IMR-90 (cell line): ENCODE data around the gene UNC79.

Source experiments
- BHLHE40 ChIP-seq: fragments of 150-350 bp; IDR thresholded peaks from 2 replicates; pipeline ENCODE4 v1.6.1; 2016; ENCODE audit warnings: mild to moderate bottlenecking, low read depth, low read length
- CEBPB ChIP-seq: IDR thresholded peaks from 2 replicates; pipeline ENCODE4 v1.6.1; 2012; ENCODE audit warnings: low read depth, low read length, improper control_type of control experiment
- CHD1 ChIP-seq: IDR thresholded peaks from 2 replicates; pipeline ENCODE4 v1.6.1; 2012; ENCODE audit warnings: low read depth, low read length, improper control_type of control experiment
- FOS ChIP-seq: fragments of 150-350 bp; IDR thresholded peaks from 2 replicates; pipeline ENCODE4 v1.6.1; 2016; ENCODE audit warnings: low read depth, low read length
- MAFK ChIP-seq: IDR thresholded peaks from 2 replicates; pipeline ENCODE4 v1.6.1; 2012; ENCODE audit warnings: low read depth, low read length, improper control_type of control experiment
- MXI1 ChIP-seq: IDR thresholded peaks from 2 replicates; pipeline ENCODE4 v1.6.1; 2012; ENCODE audit warnings: low read depth, mild to moderate bottlenecking, low read length, moderate library complexity, borderline replicate concordance
- POLR2A ChIP-seq: IDR thresholded peaks from 2 replicates; pipeline ENCODE4 v1.6.1; 2012; ENCODE audit warnings: mild to moderate bottlenecking, low read depth, low read length
- RAD21 ChIP-seq: IDR thresholded peaks from 2 replicates; pipeline ENCODE4 v1.6.1; 2012; ENCODE audit warnings: low read length, improper control_type of control experiment
- RFX5 ChIP-seq: IDR thresholded peaks from 2 replicates; pipeline ENCODE4 v1.8.0; 2012; ENCODE audit warnings: low read depth, mild to moderate bottlenecking, low read length, moderate library complexity
- TF ChIP-seq, protein P1 (sequence below): conservative IDR thresholded peaks from 2 replicates; pipeline ENCODE4 v1.5.1; 2012; ENCODE audit warnings: mild to moderate bottlenecking, low read depth, low read length, improper control_type of control experiment
- TF ChIP-seq, protein P2 (sequence below): fragments of 150-350 bp; IDR thresholded peaks from 2 replicates; pipeline ENCODE4 v1.6.1; 2016; ENCODE audit warnings: low read depth, mild to moderate bottlenecking, low read length, moderate library complexity, borderline replicate concordance
- TF ChIP-seq, protein P3 (sequence below): fragments of 150-350 bp; IDR thresholded peaks from 2 replicates; pipeline ENCODE4 v1.6.1; 2017; ENCODE audit warnings: mild to moderate bottlenecking, antibody characterized with exemption, low read length, low read depth

DNA sequence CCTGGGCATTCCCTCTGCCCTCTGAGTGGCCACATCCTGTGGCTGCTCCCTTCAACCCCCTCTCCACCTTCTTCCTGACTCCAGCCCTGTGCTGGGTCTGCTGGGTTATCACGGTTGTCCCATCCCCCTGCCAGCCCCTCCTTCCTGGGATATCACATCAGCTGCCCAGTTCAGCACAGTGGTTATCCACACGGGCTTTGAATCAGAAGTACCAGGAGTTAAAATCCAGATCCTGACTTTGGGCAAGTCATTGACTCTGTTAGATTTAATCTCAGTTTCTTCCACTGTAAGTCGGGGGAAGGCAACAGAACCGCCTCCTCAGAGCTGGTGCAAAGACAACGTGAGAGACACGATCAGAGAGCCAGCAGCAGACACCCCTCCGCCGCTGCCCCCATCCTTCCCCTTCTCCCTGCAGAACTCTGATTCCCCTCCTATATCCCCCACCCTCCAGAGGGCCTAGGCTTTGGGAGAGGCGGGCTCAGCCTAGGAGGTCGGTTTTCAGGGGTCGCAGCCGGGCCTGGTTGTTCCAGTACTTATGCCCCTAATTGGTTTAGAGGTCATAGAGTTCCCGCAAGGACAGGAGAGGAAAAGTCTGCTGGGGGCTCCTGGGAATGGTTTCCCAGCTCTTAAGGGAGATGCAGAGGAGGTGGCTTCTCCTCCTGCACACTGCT lies 315.0 kb downstream of the UNC79 start:
- TF ChIP-seq MXI1: no peak
- TF ChIP-seq, protein P1, sequence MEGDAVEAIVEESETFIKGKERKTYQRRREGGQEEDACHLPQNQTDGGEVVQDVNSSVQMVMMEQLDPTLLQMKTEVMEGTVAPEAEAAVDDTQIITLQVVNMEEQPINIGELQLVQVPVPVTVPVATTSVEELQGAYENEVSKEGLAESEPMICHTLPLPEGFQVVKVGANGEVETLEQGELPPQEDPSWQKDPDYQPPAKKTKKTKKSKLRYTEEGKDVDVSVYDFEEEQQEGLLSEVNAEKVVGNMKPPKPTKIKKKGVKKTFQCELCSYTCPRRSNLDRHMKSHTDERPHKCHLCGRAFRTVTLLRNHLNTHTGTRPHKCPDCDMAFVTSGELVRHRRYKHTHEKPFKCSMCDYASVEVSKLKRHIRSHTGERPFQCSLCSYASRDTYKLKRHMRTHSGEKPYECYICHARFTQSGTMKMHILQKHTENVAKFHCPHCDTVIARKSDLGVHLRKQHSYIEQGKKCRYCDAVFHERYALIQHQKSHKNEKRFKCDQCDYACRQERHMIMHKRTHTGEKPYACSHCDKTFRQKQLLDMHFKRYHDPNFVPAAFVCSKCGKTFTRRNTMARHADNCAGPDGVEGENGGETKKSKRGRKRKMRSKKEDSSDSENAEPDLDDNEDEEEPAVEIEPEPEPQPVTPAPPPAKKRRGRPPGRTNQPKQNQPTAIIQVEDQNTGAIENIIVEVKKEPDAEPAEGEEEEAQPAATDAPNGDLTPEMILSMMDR: no peak
- TF ChIP-seq CEBPB: no peak
- no peak for TF ChIP-seq BHLHE40
- TF ChIP-seq POLR2A: no peak
- TF ChIP-seq, protein P2, sequence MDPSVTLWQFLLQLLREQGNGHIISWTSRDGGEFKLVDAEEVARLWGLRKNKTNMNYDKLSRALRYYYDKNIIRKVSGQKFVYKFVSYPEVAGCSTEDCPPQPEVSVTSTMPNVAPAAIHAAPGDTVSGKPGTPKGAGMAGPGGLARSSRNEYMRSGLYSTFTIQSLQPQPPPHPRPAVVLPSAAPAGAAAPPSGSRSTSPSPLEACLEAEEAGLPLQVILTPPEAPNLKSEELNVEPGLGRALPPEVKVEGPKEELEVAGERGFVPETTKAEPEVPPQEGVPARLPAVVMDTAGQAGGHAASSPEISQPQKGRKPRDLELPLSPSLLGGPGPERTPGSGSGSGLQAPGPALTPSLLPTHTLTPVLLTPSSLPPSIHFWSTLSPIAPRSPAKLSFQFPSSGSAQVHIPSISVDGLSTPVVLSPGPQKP: no peak
- TF ChIP-seq CHD1: no peak
- TF ChIP-seq MAFK: no peak
- TF ChIP-seq RAD21: no peak
- no peak for TF ChIP-seq FOS
- TF ChIP-seq, protein P3, sequence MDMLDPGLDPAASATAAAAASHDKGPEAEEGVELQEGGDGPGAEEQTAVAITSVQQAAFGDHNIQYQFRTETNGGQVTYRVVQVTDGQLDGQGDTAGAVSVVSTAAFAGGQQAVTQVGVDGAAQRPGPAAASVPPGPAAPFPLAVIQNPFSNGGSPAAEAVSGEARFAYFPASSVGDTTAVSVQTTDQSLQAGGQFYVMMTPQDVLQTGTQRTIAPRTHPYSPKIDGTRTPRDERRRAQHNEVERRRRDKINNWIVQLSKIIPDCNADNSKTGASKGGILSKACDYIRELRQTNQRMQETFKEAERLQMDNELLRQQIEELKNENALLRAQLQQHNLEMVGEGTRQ: no peak
- no peak for TF ChIP-seq RFX5
